Large intestine (tissue), 3 donors: ENCODE data around the gene FN1. TPM values are rescaled to one million over a fixed set of nuclear protein-coding genes. Genes with fewer than 3 reads are reported as not detected.
A peak's percentile ranks its signal among the peaks of the same experiment; 100 is the strongest.

Source experiments
- DNase-seq, 2 donors: peaks; one replicate each; pipeline versions ENCODE4 v3.0.0 to v3.0.0-alpha.2; 2013
- H3K27ac ChIP-seq: one replicate; pipeline ENCODE4 v1.5.1; 2013; ENCODE audit warnings: low read length
- H3K27me3 ChIP-seq: 2 replicates; pipeline ENCODE4 v1.6.1; 2013; ENCODE audit warnings: low read length; ENCODE audit not compliant: control insufficient read depth, insufficient read depth
- H3K36me3 ChIP-seq: 2 replicates; pipeline ENCODE4 v1.6.1; 2013; ENCODE audit warnings: low read length; ENCODE audit not compliant: control insufficient read depth, insufficient read depth
- H3K4me1 ChIP-seq: one replicate; pipeline ENCODE4 v1.6.1; 2013; ENCODE audit warnings: low read length; ENCODE audit not compliant: control insufficient read depth, insufficient read depth
- H3K4me3 ChIP-seq: one replicate; pipeline ENCODE4 v1.5.1; 2013; ENCODE audit warnings: low read length
- H3K9me3 ChIP-seq: one replicate; pipeline ENCODE4 v1.6.1; 2013; ENCODE audit warnings: mild to moderate bottlenecking, low read depth, low read length, moderate library complexity; ENCODE audit not compliant: control insufficient read depth
- WGBS: methylation state at CpG from one replicate; pipeline ENCODE4 v1.1.5; 2013; ENCODE audit warnings: low lambda C conversion rate; ENCODE audit not compliant: insufficient coverage; 5-methylcytosine and 5-hydroxymethylcytosine counted together
- polyA plus RNA-seq: library from polyadenylated mRNA; unstranded; fragments of 120-200 nt; gene quantifications from one replicate; pipeline ENCODE4 v1.2.1, GENCODE V29; 2013

Gene FN1
- polyA plus RNA-seq, 1 donor = 216 TPM

DNA sequence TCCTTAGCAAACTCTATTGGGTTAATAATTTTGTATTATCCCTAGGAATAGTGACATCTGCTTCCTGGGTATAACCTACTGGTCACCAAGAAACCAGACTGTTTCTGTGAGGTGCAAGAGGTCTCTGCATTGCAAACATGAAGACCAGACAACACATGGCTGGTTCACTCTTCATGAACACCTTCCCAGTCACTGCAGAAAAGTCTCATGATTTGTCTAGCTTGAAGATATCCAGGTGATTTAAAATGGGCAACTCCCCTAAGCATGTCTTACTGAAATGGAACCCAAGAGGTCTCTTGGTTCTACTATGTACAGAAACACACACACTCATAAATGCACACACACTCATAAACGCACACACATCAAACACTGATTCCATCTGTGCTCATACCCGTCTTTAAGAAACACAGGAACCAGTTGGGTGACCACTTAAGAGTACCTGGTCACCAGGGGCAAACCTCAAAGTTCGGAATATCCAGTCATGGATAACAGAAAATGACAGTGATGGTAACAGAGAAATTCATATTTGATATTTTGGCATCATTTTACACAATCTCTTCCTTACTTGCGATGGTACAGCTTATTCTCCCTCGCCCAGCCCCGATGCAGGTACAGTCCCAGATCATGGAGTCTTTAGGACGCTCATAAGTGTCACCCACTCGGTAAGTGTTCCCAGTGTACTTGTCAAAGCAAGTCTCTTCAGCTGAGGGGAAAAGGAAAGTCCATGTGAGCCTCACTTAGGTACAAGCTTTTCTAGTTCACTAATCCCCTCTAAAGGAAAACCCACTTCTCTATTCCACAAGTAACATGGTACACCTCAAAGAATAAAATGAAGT lies 2.9 kb downstream of the FN1 start:
- H3K27me3 ChIP-seq = peaks cover 12% of the 10 kb centered on the region
- peaks cover 3% of the 10 kb centered on the region for H3K4me1 ChIP-seq

DNA sequence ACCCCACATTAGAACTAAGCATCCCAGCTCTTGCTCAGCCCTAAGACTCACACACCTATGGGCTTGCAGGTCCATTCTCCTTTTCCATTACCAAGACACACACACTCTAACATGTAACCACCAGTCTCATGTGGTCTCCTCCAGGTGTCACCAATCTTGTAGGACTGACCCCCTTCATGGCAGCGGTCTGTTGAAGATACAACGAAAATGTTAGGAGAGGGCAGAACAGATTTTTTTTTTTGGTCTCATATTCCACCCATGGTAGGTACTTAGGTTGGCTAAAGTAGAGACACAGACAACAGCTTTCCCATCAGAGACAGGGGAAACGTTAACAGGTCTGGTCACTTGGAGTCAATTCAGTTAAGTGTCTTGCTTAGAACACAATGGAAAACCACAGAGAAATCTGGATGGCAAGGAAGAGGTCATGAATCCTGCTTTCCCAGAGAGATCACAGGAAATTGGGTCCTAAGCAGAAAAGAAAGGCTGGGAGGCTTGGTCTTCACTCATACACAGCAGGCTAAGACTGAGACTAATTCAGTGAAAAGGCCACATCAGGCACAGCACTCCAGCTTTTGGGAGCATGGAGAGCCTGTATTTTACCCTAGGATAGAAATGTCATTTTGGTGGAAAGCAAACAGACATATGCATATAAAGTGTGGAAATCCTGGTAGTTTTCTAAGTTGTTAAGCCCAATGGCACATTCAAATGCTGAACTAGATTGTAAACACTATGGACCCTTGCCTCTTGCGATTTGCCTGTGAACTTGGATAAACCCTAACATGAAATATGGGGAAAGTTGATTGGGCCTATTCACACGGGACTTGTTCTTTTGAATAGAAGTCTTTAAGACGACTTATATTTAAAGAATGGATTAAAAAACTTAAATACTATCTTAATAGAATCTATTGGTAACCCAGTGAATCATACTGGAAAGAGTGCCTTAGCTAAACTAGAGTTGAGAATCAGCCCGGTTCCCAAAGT lies 3.8 kb downstream of the FN1 start:
- peaks cover 3% of the 10 kb centered on the region for H3K4me1 ChIP-seq
- WGBS = 92% methylated on average over 2 of the region's 7 CpGs
- no peak overlapping the region for H3K4me3 ChIP-seq
- H3K36me3 ChIP-seq = peaks cover 31% of the 10 kb centered on the region
- peaks cover 8% of the 10 kb centered on the region for H3K9me3 ChIP-seq
- peaks cover 9% of the 10 kb centered on the region for H3K27me3 ChIP-seq
- no peak for DNase-seq
- no peak overlapping the region for H3K27ac ChIP-seq

More for the DNA sequence above, 2.9 kb downstream of the FN1 start:
- no peak for DNase-seq
- peaks cover 27% of the 10 kb centered on the region for H3K36me3 ChIP-seq
- no peak overlapping the region for H3K4me3 ChIP-seq
- WGBS = no CpG with 5 or more reads among the region's 8 CpGs
- peak overlapping the region; percentile 72 for H3K27ac ChIP-seq
- H3K9me3 ChIP-seq = peaks cover 8% of the 10 kb centered on the region

- DNase-seq = no peak
- WGBS = 100% methylated on average over 1 of the region's 2 CpGs
- H3K36me3 ChIP-seq = peaks cover 34% of the 10 kb centered on the region
- no peak overlapping the region for H3K4me3 ChIP-seq
- H3K27me3 ChIP-seq = peaks cover 3% of the 10 kb centered on the region
- peaks cover 8% of the 10 kb centered on the region for H3K9me3 ChIP-seq
- H3K4me1 ChIP-seq = peaks cover 3% of the 10 kb centered on the region
- no peak overlapping the region for H3K27ac ChIP-seq
Observed at GRCh38 chr2:215431290-215431689, 4.6 kb downstream of the FN1 start.

DNA sequence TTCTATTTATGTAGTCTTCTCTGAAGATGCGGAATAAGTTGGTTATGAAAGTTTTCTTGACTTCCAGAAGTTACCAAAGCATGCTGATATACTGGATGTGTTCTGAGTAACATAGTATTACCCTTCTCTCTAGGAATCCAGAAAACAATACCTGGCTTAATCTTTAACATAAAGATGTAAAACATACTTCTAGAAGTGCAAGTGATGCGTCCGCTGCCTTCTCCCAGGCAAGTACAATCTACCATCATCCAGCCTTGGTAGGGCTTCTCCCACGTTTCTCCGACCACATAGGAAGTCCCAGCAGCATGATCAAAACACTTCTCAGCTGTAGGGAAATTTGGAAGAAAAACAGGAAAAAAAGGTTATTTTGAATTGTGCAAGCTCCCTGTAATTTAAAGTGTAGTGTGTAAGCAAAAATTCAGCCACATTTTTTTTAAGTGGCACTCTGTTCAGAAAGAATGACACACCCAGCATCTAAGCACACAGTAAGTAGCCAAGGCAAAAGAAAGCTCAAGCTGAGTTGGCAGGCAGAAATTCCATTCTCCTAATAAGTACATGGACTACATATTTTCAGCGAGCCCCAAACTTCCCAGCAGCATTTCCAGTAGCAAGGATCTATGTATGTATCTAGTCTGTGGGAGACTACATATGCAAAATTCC lies 5.2 kb downstream of the FN1 start:
- Histone ChIP-seq H3K27me3 (peaks cover 3% of the 10 kb centered on the region), H3K4me3 (no peak overlapping the region), H3K36me3 (peaks cover 36% of the 10 kb centered on the region), H3K27ac (no peak overlapping the region), H3K9me3 (peaks cover 7% of the 10 kb centered on the region), H3K4me1 (peaks cover 3% of the 10 kb centered on the region)
- DNase-seq = no peak
- WGBS = no CpG with 5 or more reads among the region's 6 CpGs

GRCh38 chr2:215429424-215429823 lies 6.4 kb downstream of the FN1 start:
- no peak for DNase-seq
- Histone ChIP-seq H3K36me3 (peaks cover 43% of the 10 kb centered on the region), H3K4me3 (no peak overlapping the region), H3K4me1 (peaks cover 3% of the 10 kb centered on the region), H3K27me3 (no peaks in the 10 kb centered on the region), H3K9me3 (peaks cover 7% of the 10 kb centered on the region), H3K27ac (no peak overlapping the region)
- WGBS = 100% methylated on average over 1 of the region's 1 CpG

GRCh38 chr2:215428060-215428910 lies 7.6 kb downstream of the FN1 start:
- H3K4me1 ChIP-seq = peaks cover 2% of the 10 kb centered on the region
- DNase-seq = no peak
- no peak overlapping the region for H3K27ac ChIP-seq
- no peaks in the 10 kb centered on the region for H3K27me3 ChIP-seq
- WGBS = no CpG with 5 or more reads among the region's 19 CpGs
- peaks cover 11% of the 10 kb centered on the region for H3K9me3 ChIP-seq
- H3K36me3 ChIP-seq = peaks cover 54% of the 10 kb centered on the region
- H3K4me3 ChIP-seq = no peak overlapping the region

- no peak for DNase-seq
- H3K4me1 ChIP-seq = no peaks in the 10 kb centered on the region
- no peak overlapping the region for H3K4me3 ChIP-seq
- WGBS = 85% methylated on average over 3 of the region's 5 CpGs
- peaks cover 12% of the 10 kb centered on the region for H3K9me3 ChIP-seq
- no peaks in the 10 kb centered on the region for H3K27me3 ChIP-seq
- H3K36me3 ChIP-seq = peaks cover 59% of the 10 kb centered on the region
- H3K27ac ChIP-seq = no peak overlapping the region
Observed at GRCh38 chr2:215427585-215427984, 8.3 kb downstream of the FN1 start.

GRCh38 chr2:215425021-215425782 lies 10.7 kb downstream of the FN1 start:
- peaks cover 8% of the 10 kb centered on the region for H3K4me1 ChIP-seq
- WGBS = no CpG with 5 or more reads among the region's 11 CpGs
- H3K4me3 ChIP-seq = no peak overlapping the region
- H3K36me3 ChIP-seq = peaks cover 53% of the 10 kb centered on the region
- peaks cover 12% of the 10 kb centered on the region for H3K9me3 ChIP-seq
- H3K27me3 ChIP-seq = no peaks in the 10 kb centered on the region
- no peak for DNase-seq
- H3K27ac ChIP-seq = no peak overlapping the region

DNA sequence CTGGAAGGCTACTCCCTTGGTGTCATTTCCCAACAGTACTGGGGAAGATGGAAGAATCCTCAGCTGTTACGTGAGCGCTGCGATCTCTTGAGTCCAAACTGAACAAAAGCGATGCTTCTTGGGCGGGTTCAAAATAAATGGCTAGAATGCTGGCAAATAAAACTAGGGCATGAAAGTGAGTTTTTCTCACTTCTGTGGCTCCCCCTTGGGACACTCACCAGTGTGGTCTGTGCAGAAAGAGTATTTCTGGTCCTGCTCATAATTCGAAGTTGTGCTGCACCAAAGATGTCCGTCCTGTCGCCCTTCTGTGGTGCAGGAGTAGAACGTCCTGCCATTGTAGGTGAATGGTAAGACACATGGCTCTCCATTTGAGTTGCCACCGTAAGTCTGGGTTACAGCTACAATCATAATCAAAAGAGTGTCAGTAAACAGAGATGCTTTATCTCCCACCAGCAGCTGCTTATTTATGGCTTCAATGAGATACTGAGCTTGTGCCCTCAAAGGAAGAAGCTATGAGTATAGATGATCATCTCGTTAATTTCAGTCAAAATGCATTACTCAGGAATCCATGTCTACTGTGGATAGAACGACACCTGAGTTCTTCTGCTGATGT lies 11.8 kb downstream of the FN1 start:
- Histone ChIP-seq H3K27ac (no peak overlapping the region), H3K4me1 (peaks cover 17% of the 10 kb centered on the region), H3K36me3 (peaks cover 54% of the 10 kb centered on the region), H3K27me3 (no peaks in the 10 kb centered on the region), H3K4me3 (no peak overlapping the region), H3K9me3 (peaks cover 12% of the 10 kb centered on the region)
- 100% methylated on average over 2 of the region's 12 CpGs for WGBS
- no peak for DNase-seq
